HepG2 (cell line): ENCODE measurements around the gene CRKL. TPM values are rescaled to one million over a fixed set of nuclear protein-coding genes. Genes with fewer than 3 reads are reported as not detected.
A peak's percentile ranks its signal among the peaks of the same experiment; 100 is the strongest.

Experiments used
- ATM ChIP-seq: fragments of 450-650 bp; IDR thresholded peaks from 2 replicates; pipeline ENCODE4 v1.7.1; 2017; ENCODE audit warnings: mild to moderate bottlenecking, borderline replicate concordance
- BORCS8-MEF2B ChIP-seq: sonication (generic); formaldehyde crosslinking; IDR thresholded peaks from 2 replicates; pipeline ENCODE4 v1.8.0; 2022; ENCODE audit warnings: mild to moderate bottlenecking, missing genetic modification reagents
- BRCA1 ChIP-seq: sonication (generic); formaldehyde crosslinking; IDR thresholded peaks from 2 replicates; pipeline ENCODE4 v1.4.0; 2020; ENCODE audit warnings: missing genetic modification reagents
- CC2D1A ChIP-seq: sonication (generic); formaldehyde crosslinking; IDR thresholded peaks from 2 replicates; pipeline ENCODE4 v1.8.1; 2023; ENCODE audit warnings: mild to moderate bottlenecking, missing genetic modification reagents
- DMTF1 ChIP-seq: sonication (generic); formaldehyde crosslinking; IDR thresholded peaks from 2 replicates; pipeline ENCODE4 v1.4.0; 2020; ENCODE audit warnings: mild to moderate bottlenecking, missing genetic modification reagents
- E2F1 ChIP-seq: sonication (generic); formaldehyde crosslinking; IDR thresholded peaks from 2 replicates; pipeline ENCODE4 v1.5.0; 2020; ENCODE audit warnings: missing genetic modification reagents
- ELF3 ChIP-seq: IDR thresholded peaks from 2 replicates; pipeline ENCODE4 v1.6.1; 2016; ENCODE audit warnings: missing genetic modification reagents, missing compliant biosample characterization
- FOXP1 ChIP-seq, 2 experiments: fragments of 450-650 bp in 1 of 2; IDR thresholded peaks; 2 replicates each; pipeline ENCODE4 v1.6.1; 2017 to 2018; ENCODE audit warnings: antibody characterized with exemption in 1 of 2
- GABPB1 ChIP-seq: IDR thresholded peaks from 2 replicates; pipeline ENCODE4 v1.6.1; 2016; ENCODE audit warnings: mild to moderate bottlenecking, missing genetic modification reagents, moderate library complexity, missing compliant biosample characterization
- HHEX ChIP-seq: IDR thresholded peaks from 2 replicates; pipeline ENCODE4 v1.6.1; 2016; ENCODE audit warnings: control low read depth
- MXD3 ChIP-seq: IDR thresholded peaks from 2 replicates; pipeline ENCODE4 v1.6.1; 2016; ENCODE audit warnings: mild to moderate bottlenecking, missing biosample characterization, missing genetic modification reagents
- NR1H2 ChIP-seq: sonication (generic); formaldehyde crosslinking; IDR thresholded peaks from 2 replicates; pipeline ENCODE4 v1.8.1; 2022; ENCODE audit warnings: low read depth, missing genetic modification reagents, borderline replicate concordance
- PCBP1 ChIP-seq: fragments of 200-400 bp; formaldehyde crosslinking; IDR thresholded peaks from 2 replicates; pipeline ENCODE4 v1.6.1; 2017; ENCODE audit warnings: mild to moderate bottlenecking, low read depth, low read length, borderline replicate concordance
- POLR2A ChIP-seq, 2 experiments: IDR thresholded peaks; 2 replicates each; pipeline ENCODE4 v1.6.1; 2011; ENCODE audit warnings: low read depth in 2 of 2, low read length in 2 of 2, mild to moderate bottlenecking in 1 of 2, moderate library complexity in 1 of 2; ENCODE audit not compliant: insufficient read depth in 1 of 2
- SMARCC2 ChIP-seq: fragments of 450-650 bp; IDR thresholded peaks from 2 replicates; pipeline ENCODE4 v1.6.1; 2017; ENCODE audit warnings: antibody characterized with exemption, mild to moderate bottlenecking
- SMC3 ChIP-seq: IDR thresholded peaks from 2 replicates; pipeline ENCODE4 v1.6.1; 2011; ENCODE audit warnings: low read length, improper control_type of control experiment
- STAT5B ChIP-seq: sonication (generic); formaldehyde crosslinking; IDR thresholded peaks from 2 replicates; pipeline ENCODE4 v1.4.0; 2020; ENCODE audit warnings: missing genetic modification reagents
- TEAD3 ChIP-seq: optimal IDR thresholded peaks from 2 replicates; pipeline ENCODE3; 2016; ENCODE audit warnings: borderline replicate concordance
- UBTF ChIP-seq: sonication (generic); formaldehyde crosslinking; IDR thresholded peaks from 2 replicates; pipeline ENCODE4 v1.4.0; 2020; ENCODE audit warnings: mild to moderate bottlenecking, missing genetic modification reagents
- ZFP36L2 ChIP-seq: sonication (generic); formaldehyde crosslinking; IDR thresholded peaks from 2 replicates; pipeline ENCODE4 v1.4.0; 2020; ENCODE audit warnings: missing genetic modification reagents
- ZMYM4 ChIP-seq: sonication (generic); formaldehyde crosslinking; IDR thresholded peaks from 2 replicates; pipeline ENCODE4 v1.8.1; 2023; ENCODE audit warnings: mild to moderate bottlenecking, missing genetic modification reagents
- ZNF10 ChIP-seq: sonication (generic); formaldehyde crosslinking; IDR thresholded peaks from 2 replicates; pipeline ENCODE4 v1.4.0; 2020; ENCODE audit warnings: mild to moderate bottlenecking, low read depth, missing genetic modification reagents, borderline replicate concordance
- ZNF20 ChIP-seq: sonication (generic); formaldehyde crosslinking; IDR thresholded peaks from 2 replicates; pipeline ENCODE4 v1.4.0; 2020; ENCODE audit warnings: mild to moderate bottlenecking, moderate library complexity, missing genetic modification reagents
- ZNF564 ChIP-seq: sonication (generic); formaldehyde crosslinking; IDR thresholded peaks from 2 replicates; pipeline ENCODE4 v1.8.1; 2023; ENCODE audit warnings: mild to moderate bottlenecking, missing genetic modification reagents
- ZNF761 ChIP-seq: sonication (generic); formaldehyde crosslinking; conservative IDR thresholded peaks from 2 replicates; pipeline ENCODE4 v1.4.0; 2020; ENCODE audit warnings: mild to moderate bottlenecking, missing genetic modification reagents
- ZNF766 ChIP-seq: sonication (generic); formaldehyde crosslinking; IDR thresholded peaks from 2 replicates; pipeline ENCODE4 v1.5.0; 2020; ENCODE audit warnings: missing genetic modification reagents, borderline replicate concordance
- ZNF839 ChIP-seq: sonication (generic); formaldehyde crosslinking; IDR thresholded peaks from 2 replicates; pipeline ENCODE4 v1.4.0; 2020; ENCODE audit warnings: missing genetic modification reagents, mild to moderate bottlenecking, borderline replicate concordance
- polyA plus RNA-seq, 8 experiments: library from polyadenylated mRNA; depleted of rRNA in 3 of 8; stranded (reverse) in 7 of 8; unstranded in 1 of 8; fragments of >200 nt; fragmentation: Illumina TruSeq in 4 of 8; extraction: Trizol in 4 of 8; gene quantifications; 2 replicates each; pipeline versions ENCODE4 v1.2.1 to v1.2.3, GENCODE V29; 2011 to 2016; ENCODE audit warnings: low read depth in 4 of 8, missing spikeins in 1 of 8, mixed read lengths in 1 of 8; ENCODE audit not compliant: insufficient read depth in 1 of 8
- total RNA-seq, 5 experiments: library from RNA; depleted of rRNA; stranded (reverse); fragments of >200 nt; fragmentation: Illumina TruSeq; extraction: Trizol; gene quantifications; 2 replicates each; pipeline ENCODE4 v1.2.3, GENCODE V29; 2016; ENCODE audit warnings: low read depth in 1 of 5

CRKL gene
- total and polyA plus RNA-seq, 2 of the 13 experiments (the other 11 are each of a cell fraction or from before 2014, with no cell fraction given): 37.4 to 60.6 TPM

- TF ChIP-seq ZNF766 (CRISPR knock-in tag) (no peak), GABPB1 (CRISPR knock-in tag) (no peak; the same call in 1 of the 2 replicates), DMTF1 (no peak), BRCA1 (CRISPR knock-in tag) (no peak), FOXP1 (IDR thresholded peaks at IDR 0.05) (no peak), FOXP1 (CRISPR knock-in tag; IDR thresholded peaks at IDR 0.05) (peak; percentile 58; the same call in 1 of the 2 replicates), E2F1 (CRISPR knock-in tag) (no peak), TEAD3 (CRISPR knock-in tag) (peak; percentile 52), ZMYM4 (CRISPR knock-in tag) (peak; percentile 65), UBTF (CRISPR knock-in tag) (peak; percentile 65), SMC3 (no peak; the same call in 1 of the 2 replicates), POLR2A (IDR thresholded peaks at IDR 0.05; ENCODE audit: insufficient read depth in 1 of 2, low read depth in 2 of 2, low read length in 2 of 2) (peak in 1 of 2 experiments; percentile 43; a peak in 2 of 4 replicates), ZNF20 (CRISPR knock-in tag) (no peak), ZFP36L2 (no peak), ZNF10 (CRISPR knock-in tag) (no peak), NR1H2 (CRISPR knock-in tag) (no peak), ELF3 (CRISPR knock-in tag) (peak; percentile 63), CC2D1A (CRISPR knock-in tag) (no peak), MXD3 (no peak), ZNF761 (no peak), BORCS8-MEF2B (CRISPR knock-in tag) (no peak), ZNF839 (CRISPR knock-in tag) (no peak), ZNF564 (CRISPR knock-in tag) (no peak), PCBP1 (no peak), HHEX (CRISPR knock-in tag) (no peak), ATM (no peak), STAT5B (CRISPR knock-in tag) (no peak), SMARCC2 (no peak)
Measured at GRCh38 chr22:20952544-20953341, 35.5 kb downstream of the CRKL start (continued).
